Muscle of back (tissue), 11 donors: ENCODE results near the gene CRACR2B. TPM values are rescaled to one million over a fixed set of nuclear protein-coding genes. Genes with fewer than 3 reads are reported as not detected.

Experiments used
- DNase-seq, 3 donors: peaks; one replicate each; pipeline versions ENCODE4 v3.0.0 to v3.0.0-alpha.2; 2013
- polyA plus RNA-seq, 10 donors: library from polyadenylated mRNA; unstranded; fragments of 120-200 nt; gene quantifications; one replicate each; pipeline ENCODE4 v1.2.1, GENCODE V29; 2013; ENCODE audit not compliant: insufficient read length in 10 of 10

The CRACR2B gene
- polyA plus RNA-seq, 10 donors, result 8.2 to 16.0 (median 10.9) TPM

DNA sequence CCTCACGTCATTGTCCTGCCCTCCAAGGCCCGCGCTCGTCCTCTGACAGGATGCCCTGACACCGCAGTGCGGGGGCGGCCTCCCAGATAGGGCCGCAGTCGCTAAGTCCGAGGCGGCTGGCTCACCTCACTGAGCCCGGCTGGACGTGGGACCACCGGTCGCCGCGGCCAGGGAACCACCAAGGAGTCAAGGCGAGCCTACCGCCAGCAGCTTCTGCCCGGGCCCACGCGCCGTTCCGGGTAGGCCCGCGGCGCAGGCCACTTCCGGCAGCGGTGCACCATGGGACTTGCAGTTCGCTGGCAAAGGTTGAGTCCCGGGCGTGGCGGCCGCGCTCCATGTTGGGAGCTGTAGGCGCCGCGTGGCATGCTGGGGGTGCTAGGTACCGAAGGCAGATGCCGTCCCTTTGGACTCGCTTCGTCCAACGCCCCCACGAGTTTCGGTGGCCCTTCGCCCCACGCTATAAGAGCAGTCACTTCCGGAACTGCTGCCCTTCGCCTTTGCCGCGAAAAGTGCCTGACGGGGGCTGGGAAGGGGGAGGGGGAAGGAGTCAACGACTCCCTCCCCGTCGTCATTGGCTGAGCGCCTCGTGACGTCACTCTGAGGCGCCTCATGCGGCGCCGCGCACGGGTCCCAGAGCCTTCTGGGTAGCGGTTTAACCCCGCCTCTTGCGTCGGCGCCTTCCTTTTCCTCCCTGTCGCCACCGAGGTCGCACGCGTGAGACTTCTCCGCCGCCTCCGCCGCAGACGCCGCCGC lies 18.3 kb upstream of the CRACR2B start, which contains the start of gene RPLP2:
RPLP2 (plus strand) TSS at position 681 of the 753 bp plus-strand sequence. CDS start 268 bp downstream, outside the sequence.
- peak; percentile 98 to 100 (median 99) for DNase-seq

DNA sequence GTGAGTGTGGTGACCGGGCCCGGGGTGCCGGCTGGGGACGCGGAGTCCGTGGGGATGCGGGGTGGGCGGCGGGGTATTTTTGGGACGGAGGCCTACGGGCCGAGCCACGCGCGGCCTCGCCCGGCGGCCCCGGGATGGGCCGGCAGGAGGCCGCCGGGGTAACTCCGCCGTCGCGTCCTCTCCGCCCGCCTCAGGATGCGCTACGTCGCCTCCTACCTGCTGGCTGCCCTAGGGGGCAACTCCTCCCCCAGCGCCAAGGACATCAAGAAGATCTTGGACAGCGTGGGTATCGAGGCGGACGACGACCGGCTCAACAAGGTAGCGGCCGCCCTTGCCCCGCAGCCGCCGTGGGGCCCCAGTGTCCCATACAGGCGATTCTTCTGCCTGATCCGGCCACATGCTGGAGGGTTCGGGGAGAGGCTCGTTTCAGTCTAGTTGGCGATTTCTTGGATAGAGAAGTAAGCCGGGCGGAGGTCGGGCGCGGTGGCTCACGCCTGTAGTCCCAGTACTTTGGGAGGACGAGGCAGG lies 17.6 kb upstream of the CRACR2B start:
- no peak for DNase-seq

DNA sequence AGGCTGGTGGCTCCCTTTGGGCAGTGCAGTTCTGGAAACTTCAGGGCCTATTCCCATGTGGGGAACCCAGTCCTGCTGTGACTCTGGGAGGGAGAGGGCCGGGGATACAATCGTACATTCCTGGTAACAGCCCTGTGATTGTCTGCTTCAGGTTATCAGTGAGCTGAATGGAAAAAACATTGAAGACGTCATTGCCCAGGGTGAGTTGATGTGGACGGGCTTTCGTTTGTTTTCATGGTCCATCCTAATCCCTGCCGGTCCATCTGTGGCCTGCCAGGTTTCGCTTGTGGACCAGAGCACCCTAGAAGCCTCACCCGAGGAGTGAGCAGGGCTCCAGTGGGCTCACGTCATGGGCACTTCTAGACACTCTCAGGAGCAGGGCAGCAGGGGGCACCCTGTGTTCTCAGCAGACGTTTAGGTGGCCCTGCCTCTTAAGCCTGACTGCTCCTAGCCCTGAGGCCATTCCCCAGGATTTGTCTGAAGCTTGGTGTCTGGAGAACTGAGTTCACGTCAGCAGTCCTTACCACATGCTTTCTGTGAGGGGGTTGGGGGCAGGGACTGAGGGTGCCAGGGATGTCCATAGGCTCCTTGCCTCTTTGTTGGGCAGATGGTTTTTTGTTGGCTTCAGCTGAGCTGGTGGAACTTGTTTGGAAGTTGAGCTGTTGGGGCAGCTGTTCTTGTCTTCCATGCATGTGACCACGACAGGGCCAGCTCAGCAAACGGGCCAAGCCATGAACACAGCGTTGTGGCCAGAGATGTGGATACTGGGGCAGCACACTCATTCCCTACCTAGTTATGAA lies 16.1 kb upstream of the CRACR2B start:
- DNase-seq, result no peak

DNA sequence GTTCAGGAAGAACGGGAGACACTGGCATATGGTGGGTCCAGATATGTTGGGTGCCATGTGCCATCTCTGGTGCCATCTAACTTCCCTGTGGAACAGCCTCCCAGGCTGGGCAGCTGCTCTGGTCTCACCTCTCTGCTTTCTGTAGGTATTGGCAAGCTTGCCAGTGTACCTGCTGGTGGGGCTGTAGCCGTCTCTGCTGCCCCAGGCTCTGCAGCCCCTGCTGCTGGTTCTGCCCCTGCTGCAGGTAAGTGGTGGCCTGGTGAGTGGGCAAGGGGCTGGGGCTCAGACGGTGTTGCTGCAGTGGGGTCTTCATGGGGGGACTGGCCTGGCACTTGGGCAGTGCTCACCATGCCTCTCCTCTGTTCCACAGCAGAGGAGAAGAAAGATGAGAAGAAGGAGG lies 15.3 kb upstream of the CRACR2B start:
- no peak for DNase-seq

DNA sequence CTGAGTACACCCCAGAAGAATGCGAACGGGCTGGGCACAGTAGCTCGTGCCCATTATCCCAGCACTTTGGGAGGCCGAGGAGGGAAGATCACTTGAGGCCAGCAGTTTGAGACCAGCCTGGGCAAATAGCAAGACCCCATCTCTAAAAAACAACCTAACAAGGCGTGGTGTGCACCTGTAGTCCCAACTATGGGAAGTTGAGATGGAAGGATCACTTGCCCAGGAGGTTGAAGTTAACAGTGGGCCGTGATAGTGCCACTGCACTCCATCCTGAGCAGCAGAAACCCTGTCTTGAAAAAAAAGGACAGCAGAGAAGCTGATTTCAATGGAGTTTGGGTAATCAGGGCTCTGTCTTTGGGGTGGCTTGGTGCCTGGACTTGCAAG lies 14.7 kb upstream of the CRACR2B start:
- DNase-seq, result no peak

DNA sequence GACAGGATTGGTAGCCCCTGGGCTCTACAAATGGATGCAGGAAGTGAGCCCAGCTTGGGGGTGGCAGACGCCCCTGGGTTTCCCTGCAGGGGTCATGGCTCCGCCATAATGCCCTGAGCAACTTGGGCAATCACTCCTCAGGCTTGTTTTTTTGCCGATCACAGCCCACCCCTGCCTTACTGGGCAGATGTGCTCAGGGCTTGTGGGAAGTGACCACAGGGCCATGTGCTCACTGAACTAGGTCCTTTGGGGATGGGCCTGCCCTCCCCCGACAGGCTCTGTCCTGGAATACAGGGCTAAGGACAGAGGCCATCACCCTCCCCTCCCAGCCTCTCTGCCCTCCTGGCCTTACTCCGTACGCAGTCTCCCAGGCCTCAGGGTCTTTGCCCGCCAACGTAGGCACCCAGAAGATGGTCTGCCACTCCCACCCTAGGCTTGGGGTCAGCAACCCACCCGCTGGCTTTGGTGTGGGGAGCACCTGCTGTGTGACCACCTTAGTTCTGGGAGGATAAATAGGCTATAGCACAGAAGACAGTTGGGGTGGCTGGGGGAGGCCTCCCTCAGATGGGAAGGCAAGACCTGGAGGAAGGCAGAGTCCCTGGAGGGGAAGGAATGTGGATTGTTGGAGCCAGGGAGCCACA lies 14.1 kb upstream of the CRACR2B start:
- DNase-seq, result no peak

DNA sequence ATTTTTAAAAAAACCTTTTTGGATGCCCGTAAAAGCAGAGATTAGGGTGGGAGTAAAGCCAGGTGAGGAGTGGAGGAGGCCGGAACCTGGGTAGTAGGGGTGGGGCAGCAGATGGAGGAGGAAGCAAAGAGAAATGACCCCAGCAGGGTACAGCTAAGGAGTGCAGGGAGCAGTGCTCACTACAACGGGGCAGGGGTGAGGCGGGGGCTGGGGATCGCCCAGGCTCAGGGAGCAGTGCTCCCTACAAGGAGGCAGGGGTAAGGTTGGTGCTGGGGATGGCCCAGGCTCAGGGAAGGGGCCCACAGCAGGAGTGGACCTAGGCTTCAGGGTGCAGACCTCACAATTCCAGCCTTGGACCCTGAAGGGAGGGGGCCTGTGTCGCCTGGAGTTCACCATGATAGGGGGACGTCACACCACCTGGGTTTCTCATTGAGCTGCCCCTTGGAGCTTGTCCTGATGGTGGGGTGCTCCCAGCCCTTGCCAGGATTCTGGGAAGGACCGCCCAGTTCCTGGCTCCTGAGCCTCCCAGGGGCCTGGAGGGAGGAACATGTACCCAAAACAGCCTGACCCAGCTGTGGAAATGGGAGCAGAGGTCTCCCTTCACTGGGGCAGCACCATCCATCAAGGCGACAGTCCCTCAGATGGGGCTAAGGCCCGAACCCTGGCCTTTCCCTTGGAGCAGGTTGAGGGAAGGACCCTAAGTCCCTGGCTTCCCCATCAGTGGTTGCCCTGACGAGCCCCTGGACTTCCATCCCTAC lies 11.9 kb upstream of the CRACR2B start:
- no peak for DNase-seq

DNA sequence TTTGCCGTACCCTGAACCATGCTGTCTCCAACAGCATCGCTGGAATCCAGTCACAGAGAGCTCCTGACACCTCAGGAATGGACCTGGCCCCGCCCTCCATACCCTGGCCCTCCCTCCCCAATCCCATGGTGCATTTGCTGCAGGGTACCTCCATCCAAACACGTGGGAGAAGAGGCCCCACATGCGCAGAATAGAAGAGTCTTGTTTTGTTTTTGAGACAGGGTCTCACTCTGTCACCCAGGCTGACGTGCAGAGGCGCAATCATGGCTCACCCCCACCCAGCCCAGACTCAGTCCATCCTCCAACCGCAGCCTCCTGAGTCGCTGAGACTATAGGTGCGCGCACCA lies 11.3 kb upstream of the CRACR2B start:
- no peak for DNase-seq

DNA sequence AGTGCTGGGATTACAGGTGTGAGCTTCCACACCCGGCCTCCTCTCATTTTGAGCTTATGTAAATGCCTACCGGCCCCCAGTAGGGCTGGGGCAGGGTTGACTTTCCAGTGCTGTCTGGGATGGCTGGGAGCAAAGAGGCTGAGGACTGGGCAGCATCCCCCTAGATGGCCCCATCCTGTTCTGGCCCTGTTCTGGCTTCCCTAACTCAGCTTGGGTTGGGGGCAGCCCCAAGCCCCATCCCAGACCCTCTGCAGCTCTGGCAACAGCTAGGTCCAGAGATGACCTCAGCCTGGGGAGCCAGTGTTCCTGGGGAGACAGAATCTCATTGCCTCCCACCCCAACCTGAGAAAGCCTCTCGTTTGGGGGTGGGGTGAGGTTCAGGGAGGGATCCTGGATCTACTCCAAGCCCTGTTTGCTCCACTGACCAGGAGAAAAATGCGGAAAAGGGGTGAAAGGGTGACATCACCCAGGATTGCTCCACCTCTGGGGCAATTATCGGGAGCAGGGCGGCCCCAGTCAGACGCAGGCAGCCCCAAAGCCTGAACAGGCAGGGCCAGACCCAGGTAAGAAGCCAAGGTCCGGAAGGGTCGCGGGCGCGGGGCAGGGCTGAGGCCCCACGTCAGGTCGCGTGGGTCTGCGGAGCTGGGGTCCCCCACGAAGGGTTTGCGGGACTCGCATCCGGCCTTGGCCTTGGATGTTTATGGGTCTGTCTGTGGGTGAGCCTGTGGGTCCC lies 9.2 kb upstream of the CRACR2B start, which contains the start of gene PNPLA2:
PNPLA2 (plus strand) TSS at position 519 of the 733 bp plus-strand sequence. CDS start 805 bp downstream, outside the sequence.
- DNase-seq, result peak in 1 of 3 donors; percentile 55

DNA sequence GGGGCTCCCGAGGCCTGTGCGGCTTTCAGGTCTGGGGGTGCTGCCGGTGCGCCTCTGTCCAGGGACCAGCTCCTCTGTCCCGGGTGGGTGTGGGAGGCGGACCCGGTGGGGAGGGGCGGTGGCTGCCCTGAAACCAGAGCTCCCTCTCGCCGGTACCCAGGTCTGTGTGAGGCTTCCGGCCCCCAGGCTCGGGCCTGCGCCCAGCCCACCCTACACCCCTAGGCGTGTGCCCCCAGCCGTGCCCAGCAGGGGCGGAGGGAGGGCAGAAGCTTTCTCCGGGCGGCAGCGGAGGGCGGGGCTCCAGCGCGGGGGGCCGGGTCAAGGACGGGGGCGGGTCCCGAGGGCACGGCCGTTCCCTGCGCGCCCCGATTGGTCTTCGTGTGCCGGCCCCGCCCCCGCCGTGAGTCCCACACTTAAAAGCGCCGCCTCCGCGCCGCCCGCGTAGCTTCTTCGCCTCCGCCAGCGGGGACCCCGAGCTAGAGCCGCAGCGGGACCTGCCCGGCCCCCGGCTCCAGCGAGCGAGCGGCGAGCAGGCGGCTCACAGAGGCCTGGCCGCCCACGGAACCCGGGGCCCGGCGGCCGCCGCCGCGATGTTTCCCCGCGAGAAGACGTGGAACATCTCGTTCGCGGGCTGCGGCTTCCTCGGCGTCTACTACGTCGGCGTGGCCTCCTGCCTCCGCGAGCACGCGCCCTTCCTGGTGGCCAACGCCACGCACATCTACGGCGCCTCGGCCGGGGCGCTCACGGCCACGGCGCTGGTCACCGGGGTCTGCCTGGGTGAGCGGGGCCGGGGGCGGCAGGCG lies 8.4 kb upstream of the CRACR2B start:
- DNase-seq, result peak; percentile 83 to 94 (median 90)

DNA sequence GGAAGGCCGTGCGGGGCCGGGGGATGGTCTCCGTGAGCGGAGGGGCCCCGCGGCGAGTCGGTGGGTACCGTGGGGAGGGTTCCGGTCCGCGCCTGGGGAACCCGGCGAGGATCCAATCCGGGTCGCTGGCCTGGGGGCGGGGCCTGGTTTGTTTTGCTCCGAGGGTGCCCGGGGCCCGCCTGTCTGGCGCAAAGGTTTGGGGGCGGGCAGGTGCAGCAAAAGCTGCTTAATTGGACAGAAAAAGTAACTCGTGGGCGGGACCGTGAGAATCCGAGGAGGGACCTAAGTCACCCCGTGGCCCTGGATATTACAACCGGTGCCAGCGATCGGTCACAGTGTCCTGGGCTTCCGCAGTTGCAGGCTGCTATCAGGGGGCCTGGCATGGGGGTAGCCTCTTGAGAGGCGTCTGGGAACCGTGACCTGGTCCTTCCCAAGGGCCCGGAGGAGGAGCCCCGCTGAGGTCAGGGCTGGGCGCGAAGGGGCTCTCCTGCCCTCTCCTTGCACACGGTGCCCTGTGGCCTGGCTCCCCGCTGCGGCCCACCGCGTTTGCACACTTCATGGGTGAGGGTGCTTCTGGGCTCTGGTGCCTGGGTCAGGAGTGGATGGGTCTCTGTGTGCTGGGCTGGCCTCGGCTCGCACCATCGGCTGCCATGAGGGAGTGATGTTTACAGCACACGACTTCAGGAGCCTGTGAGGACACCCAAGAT lies 7.6 kb upstream of the CRACR2B start:
- DNase-seq, result peak in 1 of 3 donors; percentile 83

DNA sequence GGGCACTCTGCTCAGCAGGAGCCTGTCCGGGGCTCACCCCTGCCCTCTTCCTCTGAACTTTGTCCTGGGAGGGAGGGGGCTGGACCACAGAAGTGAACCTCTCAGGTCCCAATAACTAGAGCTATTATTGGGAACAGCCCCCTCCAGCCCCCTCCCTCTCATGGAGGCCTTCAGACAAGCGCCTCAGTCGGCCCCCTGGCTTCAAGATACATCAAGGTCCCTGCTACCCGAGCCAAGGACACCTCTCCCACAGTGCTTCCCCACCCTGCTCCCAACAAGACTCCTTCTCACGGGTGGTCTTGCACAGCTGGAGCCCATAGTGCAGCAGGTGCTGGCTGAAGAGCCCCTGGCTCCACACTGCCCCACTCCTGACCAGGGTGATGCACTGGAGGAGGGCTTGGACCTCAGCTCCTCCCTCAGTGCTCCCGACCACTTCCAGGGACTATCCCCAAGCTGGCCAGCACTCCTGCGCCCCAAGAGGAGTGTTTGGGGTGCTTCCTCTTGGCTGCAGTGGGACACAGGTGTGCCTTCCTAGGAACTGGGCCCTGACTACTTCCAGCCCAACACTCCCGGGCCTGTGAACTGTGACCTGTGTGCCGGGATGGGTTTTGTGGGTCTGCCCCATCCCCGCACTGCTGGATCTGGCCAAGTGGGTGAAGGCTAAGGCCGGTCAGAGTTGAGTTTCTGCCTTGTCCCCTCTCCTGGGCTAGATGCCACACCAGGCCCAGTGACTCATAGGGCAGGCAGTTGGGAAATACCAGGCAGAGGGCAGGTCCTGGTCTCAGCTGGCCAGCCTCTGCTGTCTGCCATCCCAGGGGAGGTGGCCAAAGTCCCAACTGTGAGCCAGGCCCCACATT lies 6.8 kb upstream of the CRACR2B start:
- DNase-seq, result no peak

DNA sequence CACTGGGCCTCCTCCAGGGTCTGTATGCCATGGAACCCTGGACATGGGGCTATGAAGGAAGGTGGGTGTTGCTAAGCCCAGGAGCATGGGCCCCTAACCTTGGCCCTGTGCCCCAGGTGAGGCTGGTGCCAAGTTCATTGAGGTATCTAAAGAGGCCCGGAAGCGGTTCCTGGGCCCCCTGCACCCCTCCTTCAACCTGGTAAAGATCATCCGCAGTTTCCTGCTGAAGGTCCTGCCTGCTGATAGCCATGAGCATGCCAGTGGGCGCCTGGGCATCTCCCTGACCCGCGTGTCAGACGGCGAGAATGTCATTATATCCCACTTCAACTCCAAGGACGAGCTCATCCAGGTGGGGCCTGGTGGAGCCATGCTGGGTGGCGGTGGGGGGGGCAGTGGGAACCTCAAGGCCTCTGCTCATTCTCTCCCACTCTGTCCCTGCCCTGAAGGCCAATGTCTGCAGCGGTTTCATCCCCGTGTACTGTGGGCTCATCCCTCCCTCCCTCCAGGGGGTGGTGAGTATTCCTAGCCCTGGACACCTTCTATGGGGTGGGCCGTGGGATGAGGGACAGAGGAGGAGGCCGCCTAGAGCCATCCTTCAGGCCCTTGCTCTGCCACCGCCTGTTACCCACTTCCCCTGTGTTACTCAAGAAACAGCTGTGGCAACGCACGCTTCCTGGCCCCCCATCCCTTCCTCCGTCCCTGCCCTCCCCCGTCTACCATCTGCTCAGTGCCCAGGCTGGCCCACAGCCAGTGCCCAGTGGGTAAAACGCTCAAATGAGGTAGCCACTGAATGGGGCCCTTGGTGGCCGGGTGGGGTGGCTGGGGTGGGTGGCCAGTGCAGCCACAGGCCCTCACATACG lies 6.0 kb upstream of the CRACR2B start:
- DNase-seq, result no peak

DNA sequence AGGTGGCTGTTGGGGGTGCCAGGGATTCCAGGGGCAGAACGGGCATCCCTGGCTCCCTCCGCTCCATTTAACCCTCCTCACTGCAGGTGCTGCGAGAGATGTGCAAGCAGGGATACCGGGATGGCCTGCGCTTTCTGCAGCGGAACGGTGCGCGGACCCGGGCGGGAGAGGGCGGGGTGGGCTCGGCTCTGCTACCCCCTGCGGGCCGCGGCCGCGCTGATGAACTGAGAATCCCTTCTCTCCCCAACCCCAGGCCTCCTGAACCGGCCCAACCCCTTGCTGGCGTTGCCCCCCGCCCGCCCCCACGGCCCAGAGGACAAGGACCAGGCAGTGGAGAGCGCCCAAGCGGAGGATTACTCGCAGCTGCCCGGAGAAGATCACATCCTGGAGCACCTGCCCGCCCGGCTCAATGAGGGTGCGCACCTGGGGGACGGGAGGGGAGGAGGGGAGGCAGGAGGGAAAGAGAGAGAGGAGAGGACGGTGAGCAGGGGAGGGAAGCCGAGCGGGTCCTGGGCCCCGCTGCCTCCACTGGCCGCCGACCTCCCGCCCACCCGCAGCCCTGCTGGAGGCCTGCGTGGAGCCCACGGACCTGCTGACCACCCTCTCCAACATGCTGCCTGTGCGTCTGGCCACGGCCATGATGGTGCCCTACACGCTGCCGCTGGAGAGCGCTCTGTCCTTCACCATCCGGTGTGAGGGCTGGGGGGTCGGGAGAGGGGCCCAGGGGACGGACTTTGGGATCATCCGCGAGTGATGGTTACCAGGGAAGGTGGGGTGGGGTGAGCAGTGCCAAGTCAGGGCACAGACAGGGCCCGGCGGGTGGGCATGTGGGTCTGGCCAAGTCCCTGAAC lies 4.1 kb upstream of the CRACR2B start:
- DNase-seq, result no peak

DNA sequence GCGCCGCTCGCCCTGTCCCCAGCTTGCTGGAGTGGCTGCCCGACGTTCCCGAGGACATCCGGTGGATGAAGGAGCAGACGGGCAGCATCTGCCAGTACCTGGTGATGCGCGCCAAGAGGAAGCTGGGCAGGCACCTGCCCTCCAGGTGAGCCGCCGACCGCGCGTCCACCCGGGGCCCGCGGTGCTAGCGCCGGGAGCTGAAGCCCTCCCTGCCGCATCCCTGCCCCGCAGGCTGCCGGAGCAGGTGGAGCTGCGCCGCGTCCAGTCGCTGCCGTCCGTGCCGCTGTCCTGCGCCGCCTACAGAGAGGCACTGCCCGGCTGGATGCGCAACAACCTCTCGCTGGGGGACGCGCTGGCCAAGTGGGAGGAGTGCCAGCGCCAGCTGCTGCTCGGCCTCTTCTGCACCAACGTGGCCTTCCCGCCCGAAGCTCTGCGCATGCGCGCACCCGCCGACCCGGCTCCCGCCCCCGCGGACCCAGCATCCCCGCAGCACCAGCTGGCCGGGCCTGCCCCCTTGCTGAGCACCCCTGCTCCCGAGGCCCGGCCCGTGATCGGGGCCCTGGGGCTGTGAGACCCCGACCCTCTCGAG lies 3.3 kb upstream of the CRACR2B start:
- DNase-seq, result peak in 2 of 3 donors; percentile 72 to 80

DNA sequence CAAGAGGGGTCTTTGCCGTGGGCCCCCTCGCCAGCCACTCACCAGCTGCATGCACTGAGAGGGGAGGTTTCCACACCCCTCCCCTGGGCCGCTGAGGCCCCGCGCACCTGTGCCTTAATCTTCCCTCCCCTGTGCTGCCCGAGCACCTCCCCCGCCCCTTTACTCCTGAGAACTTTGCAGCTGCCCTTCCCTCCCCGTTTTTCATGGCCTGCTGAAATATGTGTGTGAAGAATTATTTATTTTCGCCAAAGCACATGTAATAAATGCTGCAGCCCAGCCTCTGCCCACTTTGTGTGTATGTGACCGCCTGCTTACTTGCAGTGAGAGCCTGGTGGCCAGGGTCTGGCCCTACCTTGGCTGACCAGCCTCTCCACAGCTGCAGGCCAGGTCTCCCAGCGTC lies 2.8 kb upstream of the CRACR2B start:
- DNase-seq, result no peak
